Measurements from ENCODE around the gene PABPC4L.
A peak's percentile ranks its signal among the peaks of the same experiment; 100 is the strongest.
"Not testable (repeated sequence)": the region's sequence is repeated elsewhere in the genome, so short reads cannot be mapped to it uniquely, and the experiment has no call there.

PABPC4L gene

DNA sequence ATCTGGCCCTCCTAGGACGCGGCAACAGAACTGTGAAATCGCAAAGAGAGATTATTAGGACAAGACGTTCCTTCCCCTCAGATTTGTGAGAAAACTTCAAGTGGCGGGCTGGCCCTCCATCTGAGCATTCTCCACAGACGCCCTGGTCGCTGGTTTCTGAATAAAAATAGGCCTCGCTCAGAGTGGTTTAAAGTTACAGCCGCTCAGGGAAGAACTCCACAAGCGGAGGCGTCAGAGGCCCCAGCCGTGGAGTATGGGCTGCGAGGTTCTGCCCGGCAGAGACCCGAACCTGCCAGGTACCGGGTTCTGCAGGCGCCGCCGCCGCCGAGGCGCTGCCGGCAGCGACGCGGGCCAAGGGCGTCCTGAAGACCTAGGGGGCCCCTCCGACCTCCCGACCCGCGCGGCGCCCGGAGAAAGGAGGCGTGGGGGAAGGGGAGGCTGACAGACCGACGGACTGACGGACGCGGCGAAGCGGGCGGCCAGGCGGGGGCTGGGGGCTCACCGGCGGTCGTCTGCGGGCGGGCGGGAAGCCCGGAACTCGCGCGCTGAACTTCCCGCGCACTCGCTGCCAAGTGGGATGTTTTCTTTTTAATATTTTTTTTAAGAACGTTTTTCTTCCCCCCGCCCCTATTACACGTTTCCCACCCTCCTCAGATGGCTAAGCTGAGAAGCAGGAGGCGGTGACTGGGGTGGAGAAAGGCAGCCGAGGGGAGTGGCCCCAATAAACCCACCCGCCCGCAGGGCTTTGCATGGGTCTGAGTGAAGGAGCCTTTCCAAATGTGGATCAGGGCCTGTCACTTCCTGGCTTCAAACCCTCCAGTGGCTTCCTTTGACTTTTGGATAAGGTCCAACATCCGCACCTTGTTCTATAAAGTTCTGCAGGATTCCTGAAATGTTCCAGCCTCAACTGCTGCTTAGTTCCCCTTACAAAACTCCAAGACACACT, at the start of gene PABPC4L:
Gene PABPC4L, minus strand, starts transcription at position 574 of the 946 bp plus-strand sequence. CDS start 770 bp downstream, outside the sequence.
- peak; percentile 59 for DNase-seq

DNA sequence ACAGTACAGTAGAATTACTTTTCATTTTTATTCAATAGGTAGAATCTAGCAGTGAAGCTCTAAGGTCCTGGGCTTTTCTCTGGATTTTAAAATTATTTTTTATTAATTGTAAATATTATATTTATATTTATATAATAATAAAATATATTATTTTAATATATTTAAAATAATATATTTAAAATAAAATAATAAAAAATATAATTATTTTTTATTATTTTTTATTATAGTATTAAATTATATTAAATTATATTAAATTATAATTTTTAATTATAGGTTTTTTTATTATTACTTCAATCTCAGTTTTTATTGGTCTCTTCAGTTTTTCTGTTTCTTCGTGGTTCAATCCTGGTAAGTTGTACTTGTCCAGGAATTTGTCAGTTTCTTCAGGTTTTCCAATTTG, 49.7 kb upstream of the PABPC4L start:
- no peak for DNase-seq

DNA sequence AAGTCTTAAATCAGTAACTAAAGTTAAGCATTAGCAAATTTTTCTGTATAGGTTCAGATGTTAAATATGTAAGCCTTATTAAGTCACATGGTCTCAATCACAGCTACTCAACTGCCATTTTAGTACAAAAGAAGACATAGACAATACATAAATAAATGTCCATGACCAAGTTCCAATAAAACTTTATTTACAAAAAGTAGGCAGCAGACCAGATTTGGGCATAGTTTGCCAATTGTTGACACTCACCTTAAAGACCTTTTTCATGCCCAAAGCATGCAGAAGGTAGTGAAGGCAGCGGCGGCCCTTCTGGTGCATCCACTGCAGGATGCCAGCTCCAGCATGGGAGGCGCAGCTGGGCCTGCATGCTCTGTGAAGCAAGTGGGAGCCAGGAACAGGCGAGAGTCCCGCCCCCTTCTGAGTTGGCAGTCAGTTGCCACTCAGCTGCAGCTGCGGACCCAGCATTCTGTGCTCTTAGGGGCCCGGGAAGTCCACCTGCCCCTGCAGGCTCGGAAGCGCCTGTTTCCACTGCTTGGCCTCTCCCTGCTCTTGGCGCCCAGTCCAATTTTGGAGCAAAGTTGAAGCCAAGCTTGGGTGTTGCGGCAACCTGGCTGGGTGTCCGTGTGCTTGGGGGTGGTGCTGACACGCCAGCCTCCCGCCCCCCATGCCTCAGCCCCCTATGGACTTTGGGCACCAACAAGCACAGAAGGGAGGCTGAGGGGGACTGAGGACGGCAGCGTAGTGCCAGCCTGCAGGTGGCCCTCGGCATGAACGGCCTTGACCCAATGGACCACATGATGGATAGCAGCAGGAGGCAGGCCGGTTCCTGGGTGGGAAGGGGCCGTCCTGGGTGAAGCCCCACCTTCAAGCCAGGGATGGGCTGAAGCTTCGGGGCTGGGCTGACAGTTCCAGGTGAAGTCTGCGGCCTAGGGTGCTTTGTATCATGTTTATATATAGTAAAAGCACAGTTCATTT, 42.4 kb upstream of the PABPC4L start:
- DNase-seq: no peak

DNA sequence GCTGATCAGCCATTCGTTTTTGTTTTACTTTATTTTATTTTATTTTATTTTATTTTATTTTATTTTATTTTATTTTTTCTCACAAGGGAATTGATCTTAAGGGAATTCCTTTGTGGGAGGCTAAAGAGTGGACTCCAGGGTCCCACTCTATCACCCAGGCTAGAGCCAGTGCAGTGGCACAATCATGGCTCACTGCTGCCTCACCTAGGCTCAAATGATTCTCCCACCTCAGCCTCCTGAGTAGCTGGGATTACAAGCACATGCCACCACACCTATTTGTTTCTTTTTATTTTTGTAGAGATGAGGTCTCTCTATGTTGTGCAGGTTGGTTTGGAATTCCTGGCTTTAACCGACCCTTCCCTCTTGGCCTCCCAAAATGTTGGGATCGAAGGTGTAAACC, 17.5 kb upstream of the PABPC4L start:
- no peak for DNase-seq

DNA sequence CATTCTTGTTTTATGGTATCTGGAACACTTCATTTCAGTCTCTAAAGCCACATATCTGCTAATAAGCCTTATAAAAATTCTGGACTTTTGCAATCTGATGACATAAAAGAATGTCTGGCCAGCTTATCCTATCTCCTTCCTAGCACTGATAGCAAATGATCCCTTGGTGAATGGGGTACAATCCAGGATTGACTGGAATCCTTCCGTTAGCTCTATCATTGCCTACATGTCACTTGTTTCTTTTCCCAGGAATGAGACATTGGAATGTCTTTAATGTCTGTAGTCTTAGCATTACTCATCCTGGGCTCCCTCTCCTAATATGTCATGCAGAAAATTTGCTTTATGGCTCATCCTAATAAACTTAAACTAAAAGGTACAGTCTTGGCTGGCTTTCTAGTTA, 14.8 kb upstream of the PABPC4L start:
- no peak for DNase-seq

DNA sequence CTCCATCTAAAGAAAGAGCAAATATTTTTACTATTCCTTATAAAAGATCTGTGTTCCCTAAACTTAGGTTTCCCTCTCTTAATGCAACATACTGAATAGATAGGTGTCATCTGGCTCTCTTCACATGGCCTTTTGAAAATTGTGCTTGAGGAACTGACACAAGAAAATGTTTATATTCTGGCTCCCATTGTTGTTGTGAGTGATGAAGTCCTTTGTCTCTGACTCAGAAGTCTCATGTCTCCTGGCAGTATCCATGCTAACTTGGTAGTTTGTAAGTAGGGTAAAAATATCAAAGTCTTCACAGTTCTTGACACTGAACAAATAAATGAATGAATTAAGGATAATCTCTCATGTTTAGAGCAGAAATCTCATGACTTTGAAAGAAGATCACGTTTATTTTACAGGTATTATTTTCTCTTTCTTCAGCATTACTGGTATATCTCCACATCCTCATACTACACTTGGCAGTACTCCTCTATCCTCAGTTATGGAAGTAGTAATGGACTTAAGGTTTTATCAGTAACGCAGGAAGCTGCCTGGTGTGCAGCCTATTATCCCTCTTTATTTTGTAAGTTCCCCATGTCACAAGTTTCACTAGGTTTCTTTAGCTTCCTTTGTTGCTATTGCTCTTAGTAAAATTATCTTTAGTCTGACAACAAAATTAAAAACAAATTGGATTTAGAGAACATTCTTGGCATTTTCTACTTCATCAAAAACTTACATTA, 14.2 kb upstream of the PABPC4L start:
- DNase-seq: no peak

DNA sequence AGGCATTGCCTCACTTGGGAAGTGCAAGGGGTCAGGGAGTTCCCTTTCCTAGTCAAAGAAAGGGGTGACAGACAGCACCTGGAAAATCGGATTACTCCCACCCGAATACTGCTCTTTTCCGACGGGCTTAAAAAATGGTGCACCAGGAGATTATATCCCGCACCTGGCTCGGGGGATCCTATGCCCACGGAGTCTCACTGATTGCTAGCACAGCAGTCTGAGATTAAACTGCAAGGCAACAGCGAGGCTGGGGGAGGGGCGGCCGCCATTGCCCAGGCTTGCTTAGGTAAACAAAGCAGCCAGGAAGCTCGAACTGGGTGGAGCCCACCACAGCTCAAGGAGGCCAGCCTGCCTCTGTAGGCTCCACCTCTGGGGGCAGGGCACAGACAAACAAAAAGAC, 6.4 kb upstream of the PABPC4L start:
- not testable (repeated sequence) for DNase-seq

DNA sequence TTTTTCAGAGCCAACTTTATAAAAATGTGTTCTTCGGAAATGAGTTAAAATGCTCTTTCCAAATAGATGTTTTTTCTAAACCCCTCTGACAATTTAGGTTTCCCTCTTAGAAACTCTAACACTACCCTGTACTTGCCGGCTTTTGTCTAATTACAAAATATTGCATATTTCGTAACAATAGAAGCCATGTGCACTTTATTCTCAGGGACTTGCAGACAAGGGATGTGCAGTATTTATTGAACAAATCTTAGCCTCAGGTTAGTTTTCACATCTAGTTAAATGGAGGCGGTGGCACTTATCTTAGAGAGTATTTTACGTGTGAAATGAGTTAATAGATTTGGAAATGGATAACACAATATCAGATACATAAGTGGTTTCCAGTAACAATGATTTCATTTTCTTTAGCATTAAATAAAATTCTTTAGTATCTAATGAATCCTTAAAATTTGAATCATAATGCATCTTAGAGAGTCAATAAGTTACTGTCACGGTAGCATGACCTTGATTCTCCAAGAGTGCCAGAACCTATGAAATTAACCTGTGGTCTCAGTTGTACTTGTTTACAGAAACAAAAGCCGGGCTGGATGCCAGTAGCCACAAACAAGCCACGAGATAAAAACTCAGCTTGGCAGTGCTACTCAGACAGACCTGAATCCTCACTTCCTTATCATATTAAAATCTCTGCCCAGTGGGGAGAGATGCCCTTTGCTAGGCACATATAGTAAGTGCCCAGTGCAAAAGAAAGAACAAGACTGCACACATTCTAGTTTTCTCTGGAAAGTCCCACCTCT, 772 bp upstream of the PABPC4L start:
- DNase-seq: no peak

DNA sequence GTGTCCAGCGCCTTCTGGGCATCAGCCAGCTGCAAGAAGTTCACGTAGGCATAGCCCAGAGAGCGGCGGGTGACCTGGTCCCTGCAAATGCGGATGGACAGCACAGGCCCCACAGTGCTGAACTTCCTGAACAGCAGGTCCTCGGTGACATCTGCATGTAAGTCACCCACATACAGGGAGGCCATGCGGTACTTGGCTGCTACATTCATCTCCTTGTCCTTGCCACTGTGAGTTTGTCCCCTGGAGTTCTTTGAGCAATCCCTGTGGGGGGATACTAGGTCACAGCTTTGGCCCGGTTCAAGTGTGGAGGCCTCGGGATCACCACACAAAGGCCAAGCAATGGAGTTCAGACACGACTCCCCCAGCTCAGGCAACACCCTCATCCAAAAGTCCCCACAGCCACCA, 776 bp downstream of the PABPC4L start:
- DNase-seq: peak; percentile 30

DNA sequence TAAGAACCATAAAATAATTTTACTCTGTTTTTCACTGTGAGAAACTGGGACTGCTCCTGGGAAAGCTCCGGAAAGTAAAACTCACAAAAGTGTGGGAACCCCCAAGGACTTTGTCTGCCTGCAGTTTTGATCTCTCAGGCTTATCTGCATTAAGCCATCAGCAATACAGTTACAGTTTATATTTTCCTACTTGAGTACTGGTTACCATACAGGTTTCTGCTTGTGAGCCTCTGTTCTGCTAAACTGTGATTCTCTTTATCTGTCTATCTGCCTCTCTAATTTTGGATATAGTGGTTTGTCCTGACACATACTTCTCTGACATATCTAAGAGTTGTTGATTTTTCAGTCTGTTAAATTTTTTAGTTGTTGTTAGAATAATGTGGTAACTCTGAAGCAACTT, 11.6 kb downstream of the PABPC4L start:
- DNase-seq: no peak

DNA sequence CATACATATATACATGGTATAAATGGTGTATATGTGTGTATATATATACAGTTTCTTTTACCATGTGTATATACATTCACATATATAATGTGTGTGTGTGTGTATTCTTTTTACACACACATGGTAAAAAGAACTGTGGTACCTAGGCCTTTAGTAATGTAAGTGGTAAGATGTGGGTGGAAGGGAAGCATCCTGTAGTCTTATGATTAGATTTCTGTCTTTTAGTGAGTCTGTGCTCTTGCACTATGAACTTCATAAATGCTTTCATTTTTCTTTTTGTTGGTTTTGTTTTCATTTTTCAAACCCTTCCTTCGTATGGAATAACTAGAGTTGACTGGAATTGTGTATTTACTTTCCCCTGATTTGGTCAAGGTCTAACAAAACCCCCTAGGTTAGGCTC, 12.1 kb downstream of the PABPC4L start:
- no peak for DNase-seq

DNA sequence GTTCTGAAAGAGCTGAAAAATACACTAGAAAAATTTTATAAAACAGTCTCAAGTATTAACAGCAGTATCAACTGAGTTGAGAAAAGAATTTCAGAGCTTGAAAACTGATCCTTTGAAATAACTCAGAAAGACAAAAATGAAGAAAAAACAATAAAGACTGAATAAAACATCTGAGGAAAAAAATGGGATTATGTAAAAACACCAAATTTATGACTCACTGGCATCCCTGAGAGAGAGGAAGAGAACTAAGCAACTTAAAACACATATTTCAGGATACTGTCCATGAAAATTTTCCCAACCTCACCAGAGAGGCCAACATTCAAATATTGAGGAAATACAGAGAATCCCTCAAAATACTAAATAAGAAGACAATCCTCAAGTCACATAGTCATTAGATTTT, 22.9 kb downstream of the PABPC4L start:
- DNase-seq: no peak

DNA sequence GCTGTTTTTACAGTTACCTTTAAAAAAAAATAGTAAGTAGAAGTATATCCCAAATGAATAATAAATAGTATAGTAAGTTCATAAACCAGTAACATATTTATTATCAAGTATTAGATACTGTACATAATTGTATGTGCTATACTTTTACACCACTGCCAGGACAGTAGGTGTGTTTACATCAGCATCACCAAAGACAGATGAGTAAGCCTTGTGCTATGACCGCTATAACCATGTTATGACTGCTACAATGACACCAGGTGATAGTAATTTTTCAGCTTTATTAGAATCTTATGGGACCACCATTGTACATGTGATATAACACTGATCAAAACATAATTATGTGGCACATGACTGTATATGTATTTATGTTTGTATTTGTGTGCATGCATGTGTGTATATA, 27.3 kb downstream of the PABPC4L start:
- no peak for DNase-seq

DNA sequence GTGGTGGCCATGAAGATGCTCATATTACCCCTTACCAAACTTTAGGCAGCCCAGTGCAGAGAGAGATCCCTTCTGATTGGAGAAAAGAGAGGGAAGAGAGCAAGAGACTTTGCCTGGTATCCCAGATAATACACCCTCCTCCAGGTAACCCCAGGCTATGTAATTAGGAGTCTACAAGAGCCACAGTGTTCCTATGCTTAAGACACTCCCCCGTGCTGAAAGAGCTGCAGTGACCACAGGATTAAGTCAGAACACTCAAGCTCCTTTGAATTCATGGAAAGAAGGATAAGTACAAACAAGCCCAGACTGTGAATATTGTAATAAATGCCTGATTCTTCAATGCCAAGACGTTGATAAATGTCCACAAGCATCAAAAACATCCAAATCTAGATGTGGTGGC, 41.4 kb downstream of the PABPC4L start:
- no peak for DNase-seq

DNA sequence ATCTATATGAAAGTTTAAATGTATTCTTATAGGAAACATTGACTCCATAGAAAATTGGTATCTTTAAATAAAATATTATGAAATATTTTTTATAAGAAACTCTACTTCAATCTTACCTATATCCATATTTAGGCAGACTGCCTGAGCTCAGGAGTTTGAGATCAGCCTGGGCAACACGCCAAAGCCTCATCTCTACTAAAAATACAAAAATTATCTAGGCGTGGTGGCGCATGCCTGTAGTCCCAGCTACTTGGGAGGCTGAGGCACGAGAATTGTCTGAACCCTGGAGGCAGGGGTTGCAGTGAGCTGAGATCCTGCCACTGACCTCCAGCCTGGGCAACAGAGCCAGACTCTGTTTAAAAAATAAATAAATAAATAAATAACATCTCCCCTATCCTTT, 47.5 kb downstream of the PABPC4L start:
- no peak for DNase-seq

DNA sequence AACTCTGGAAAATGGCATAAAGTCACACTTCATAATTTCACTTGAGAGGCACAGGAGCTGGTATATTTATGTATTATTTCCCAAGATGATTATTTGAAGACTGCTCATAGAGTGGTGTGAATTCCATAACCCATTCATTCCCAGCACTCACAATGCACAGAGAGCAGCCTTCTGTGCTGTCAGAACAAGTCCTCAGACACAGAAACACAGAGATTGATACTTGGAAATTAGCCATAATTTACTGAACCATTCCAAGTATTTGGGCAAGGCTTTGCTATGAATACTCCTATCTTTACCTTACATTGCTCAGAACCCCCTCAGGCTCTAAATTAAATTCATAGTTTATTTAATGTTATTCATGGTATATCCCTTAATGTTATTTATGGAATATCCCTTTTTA, 53.6 kb downstream of the PABPC4L start:
- no peak for DNase-seq

Measured in NCI-H146 (cell line).